NCI-H187 treated with DMSO at 0.1 percent for 48 hours (cell line): ENCODE results near the gene TGM2.
"Not testable (repeated sequence)": the region's sequence is repeated elsewhere in the genome, so short reads cannot be mapped to it uniquely, and the experiment has no call there.

ENCODE experiments used
- DNase-seq: peaks from one replicate; lab custom pipeline; 2025; lab: John Stamatoyannopoulos, UW

TGM2 gene

DNA sequence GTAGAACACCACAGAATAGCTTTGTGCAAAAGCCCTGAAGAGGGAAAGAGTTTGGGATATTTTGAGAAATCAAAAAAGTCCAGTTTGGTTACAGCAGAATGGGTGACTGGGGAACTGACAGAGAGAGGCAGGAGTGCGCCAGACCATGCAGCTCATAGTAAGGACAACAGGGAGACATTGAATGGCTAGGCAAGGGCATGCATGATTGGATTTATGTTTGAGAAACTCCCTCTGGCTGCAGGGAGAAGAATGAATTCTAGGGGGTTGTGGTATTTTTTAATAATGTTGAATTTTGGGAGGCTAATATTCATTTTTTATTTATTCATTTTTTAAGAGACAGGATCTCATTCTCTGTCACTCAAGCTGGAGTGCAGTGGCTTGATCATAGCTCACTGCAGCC lies 49.9 kb downstream of the TGM2 start:
- no peak for DNase-seq

DNA sequence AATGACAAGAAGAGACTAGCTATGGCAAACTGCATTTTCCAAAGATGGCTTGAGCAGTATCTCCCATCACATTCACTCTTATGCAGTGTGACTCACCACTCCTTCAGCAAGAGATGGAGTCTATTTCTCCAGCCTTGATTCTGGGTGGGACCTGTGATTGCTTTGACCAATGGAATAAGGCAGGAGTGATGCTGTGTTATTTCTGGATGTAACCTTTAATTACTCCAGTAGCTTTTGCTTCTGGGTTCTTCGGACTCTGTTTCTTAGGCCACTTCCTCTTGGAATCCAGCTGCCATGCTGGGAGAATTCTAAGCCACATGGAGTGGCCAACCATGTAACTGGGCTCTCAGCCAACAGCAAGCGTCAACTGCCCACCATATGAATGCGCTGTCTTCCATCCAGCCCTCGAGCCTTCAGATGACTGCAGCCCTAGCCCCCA lies 50.7 kb downstream of the TGM2 start:
- DNase-seq: no peak

GRCh38 chr20:38113401-38114325 lies 51.4 kb downstream of the TGM2 start:
- no peak for DNase-seq

DNA sequence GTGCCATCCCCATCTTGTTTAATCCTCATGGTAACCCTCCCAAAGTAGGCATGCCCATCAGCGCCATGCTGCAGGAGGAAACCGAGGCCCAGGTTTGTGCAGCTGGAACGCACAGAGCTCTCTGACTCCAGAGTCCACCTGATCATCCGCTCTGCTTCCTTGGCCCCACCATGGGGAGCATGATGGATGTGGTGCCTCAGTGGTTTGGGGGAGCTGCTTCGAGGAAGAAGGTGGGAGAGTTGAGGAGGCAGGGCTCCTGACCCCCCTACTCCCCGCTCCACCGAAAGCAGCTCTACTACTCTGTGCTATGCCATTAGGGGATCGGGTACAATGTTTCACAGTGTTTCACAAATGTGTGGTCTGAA lies 52.2 kb downstream of the TGM2 start:
- no peak for DNase-seq

GRCh38 chr20:38112261-38112929 lies 52.7 kb downstream of the TGM2 start:
- no peak for DNase-seq

DNA sequence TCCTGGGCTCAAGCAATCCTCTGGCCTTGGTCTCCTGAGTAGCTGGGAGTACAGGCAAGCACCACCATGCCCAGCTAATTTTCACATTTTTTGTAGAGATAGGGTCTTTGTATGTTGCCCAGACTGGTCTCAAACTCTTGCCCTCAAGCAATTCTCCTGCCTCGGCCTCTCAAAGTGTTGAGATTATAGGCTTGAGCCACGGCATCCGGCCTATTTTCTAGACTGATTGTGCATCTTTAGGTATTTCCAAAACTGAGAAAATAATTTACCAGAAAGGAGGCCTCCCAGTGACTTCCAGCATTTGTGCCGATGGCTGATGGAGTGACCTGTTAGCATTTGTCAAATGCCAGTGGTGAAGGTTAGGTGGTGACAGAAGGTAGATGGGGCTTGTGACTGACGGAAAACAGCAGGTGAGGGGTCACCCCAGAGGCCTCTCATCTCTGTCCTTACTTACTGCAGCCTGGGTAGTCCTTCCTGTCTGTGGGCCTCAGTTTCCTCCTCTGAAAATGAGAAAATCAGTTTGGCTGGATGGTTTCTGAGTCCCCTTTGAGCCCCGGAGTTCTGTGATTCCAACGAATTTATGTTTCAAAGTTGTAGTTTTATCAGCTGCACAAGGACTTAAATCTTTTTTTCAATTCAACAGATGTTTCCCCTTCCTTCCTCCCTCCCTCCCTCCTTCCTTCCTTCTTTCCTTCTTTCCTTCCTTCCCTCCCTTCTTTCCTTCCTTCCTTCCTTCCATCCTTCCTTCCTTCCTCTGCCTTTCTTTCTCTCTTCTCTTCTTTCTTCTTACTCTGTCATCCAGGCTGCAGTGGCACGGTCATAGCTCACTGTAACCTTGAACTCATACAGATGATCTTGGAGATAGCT lies 53.5 kb downstream of the TGM2 start:
- DNase-seq: no peak

DNA sequence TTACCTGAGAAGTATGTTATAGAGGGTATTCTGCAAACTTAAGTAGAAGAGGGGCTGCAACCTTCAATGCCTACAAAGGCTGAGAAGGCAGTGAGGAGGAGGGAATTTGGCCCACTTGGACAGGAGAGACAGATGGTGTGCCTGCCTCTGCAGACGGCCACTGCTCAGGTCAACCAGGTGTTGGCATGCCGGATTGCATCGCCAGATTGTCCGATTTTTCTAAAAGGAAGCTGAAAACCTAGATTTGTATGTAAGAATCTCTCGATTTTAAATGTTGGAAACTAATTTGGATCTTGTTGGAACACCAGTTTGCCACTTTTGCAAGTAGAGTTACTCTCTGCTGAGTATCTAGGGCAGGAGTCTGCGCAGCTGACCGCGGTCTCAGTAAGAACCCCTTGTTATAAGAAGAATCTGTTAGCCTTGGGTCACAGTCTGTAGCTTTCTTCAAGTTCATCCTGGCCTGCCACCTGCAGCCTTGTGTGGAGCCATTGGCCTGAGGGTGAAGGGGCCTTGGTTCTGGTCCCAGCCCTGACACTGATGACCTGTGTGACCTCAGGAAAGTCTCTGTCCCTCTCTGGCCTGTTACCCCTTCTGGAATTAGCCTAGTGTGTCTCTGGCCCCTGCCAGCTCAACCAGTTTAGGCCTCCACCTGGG lies 54.4 kb downstream of the TGM2 start:
- no peak for DNase-seq

DNA sequence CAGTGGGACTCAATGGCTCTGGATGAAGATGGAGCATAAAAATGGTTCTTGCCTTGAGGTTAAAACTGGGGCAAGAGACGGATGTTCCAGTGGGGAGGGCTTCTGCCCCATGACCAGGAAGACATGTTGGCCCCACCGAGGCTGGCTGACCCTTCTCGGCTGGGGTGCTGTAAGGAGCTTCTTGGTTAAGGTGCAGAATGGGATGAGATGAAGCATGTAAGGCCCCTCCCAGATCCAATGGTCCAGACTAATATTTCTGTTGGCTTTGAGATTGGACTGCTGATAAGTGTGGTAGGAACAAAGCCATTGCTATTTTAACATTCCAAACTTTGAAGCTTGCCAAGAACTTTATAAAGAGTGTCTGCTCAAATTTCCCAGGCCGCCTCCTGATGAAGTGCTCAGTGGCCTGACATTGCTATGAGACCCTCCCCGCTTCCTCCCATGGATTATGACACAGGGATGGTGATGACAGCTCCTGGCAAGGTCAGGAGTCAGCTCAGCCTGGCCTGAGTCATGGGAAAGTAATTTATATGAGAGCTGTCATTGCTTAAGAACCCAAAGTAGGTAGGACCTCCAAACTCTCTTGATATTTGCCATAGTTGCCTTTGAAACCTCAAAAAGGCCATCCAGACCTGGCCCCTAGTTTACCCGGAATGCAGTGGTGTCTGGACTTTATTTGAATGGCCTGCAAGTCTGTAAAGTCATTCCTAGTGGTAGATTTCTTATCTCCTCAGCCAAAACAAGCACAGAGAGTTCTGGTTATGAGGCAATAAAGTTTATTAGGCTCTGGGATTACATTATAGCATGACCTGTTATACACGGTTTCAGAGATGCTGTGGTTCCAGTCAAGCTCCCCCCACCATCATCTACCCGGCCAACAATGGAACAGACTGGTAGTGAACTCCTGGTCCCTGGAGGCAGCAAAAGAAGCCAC lies 55.2 kb downstream of the TGM2 start:
- DNase-seq: no peak

- no peak for DNase-seq
These were observed 56.0 kb downstream of the TGM2 start for GRCh38 chr20:38108986-38109541.

GRCh38 chr20:38108438-38108985 lies 56.6 kb downstream of the TGM2 start:
- no peak for DNase-seq

- not testable (repeated sequence) for DNase-seq
These were observed 57.2 kb downstream of the TGM2 start for GRCh38 chr20:38107916-38108315.

- DNase-seq: not testable (repeated sequence)
These were observed 57.7 kb downstream of the TGM2 start for GRCh38 chr20:38107386-38107785.

DNA sequence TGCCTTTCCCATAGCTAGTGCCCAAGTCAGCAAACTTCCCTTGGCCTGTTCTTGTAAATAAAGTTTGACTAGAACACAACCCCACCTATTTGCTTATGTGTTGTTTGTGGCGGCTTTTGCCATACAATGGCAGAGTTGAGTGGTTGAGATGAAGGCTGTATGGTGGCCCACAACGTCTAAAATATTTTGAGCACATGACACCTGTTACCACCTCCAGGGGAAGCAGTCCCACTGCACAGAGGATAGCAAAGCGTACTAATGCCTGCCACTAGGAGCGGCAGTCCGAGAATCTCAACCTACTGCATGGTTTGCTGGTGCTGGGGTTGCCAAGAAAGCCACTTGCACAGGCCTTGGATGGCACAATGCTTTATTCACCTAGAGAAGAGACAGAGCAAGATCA lies 58.6 kb downstream of the TGM2 start:
- no peak for DNase-seq

DNA sequence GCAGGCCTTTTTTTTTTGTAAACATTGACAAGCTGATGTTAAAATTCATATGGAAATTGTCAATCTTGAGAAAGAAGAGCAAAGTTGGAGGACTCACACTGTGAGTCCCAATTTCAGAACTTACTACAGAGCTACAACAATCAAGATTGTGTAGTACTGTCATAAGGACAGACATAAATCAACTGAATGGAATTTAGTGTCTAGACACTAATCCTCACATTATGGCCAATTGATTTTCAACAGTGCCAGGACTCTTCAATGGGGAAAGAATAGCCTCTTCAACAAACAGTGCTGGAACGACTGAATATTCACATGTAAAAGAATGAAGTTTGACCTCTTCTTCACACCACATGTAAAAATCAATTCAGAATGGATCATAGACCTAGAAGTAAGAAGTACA lies 60.8 kb downstream of the TGM2 start:
- no peak for DNase-seq

DNA sequence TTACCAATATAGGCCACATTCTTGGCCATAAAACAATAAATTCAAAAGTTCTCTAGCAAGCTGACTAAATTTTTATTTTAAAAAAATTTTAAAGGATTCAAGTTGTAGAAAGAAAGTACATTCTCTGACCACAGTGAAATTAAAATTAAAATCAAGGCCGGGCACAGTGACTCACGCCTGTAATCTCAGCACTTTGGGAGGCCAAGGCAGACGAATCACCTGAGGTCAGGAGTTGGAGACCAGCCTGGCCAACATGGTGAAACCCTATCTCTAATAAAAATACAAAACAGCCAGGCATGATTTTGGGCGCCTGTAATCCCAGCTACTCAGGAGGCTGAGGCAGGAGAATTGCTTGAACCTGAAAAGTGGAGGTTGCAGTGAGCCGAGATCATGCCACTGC lies 62.9 kb downstream of the TGM2 start:
- DNase-seq: not testable (repeated sequence)

DNA sequence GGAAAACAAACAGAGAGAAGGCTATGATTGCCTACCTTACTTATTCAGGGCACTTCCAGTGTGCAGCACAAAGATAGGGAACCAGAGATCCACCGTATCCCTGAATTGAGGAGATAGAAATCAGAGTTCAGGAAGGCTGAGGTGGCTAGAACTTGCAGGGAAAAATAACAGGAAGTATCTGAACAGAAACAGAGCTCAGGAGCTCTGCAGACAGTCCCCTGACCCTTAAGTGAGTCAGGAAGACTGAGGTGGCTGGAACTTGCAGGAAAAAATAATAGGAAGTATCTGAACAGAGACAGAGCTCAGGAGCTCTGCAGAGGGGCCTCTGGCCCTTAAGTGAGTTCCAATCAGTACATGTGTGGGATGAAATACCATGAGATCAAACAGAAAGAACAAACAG lies 66.1 kb downstream of the TGM2 start:
- DNase-seq: no peak

DNA sequence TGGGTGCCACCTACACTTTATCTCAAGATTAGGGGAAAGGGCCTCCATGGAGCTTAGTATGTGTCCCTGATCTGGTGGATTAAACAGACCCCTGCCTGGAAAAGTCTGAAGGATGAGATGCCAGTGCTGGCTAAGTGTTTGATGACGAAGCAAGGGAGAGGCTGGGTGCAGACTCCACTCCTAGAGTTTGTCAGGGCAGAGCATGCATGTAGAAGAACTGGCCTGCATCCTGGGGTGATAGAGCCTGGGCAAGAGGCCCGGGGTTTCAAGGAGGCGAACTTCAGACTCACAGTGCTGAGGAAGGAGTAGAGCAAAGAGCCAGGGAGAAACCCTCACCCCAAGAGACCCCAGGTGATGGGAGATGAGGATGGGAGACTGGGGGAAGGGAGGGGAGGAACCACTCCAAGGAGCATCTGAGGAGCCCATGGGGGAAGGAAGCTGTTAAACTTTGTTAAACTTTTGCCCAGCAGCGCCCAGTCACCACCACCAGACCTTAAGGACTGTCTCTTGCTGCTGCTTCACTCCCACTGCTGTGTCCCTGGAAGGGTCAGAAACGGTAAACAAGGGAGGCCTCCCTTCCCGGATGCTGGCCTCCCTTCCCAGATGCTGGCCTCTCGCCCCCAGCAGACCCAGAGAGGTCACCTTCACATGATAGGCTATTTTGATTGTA lies 69.9 kb downstream of the TGM2 start:
- no peak for DNase-seq

- no peak for DNase-seq
These were observed 70.6 kb downstream of the TGM2 start for GRCh38 chr20:38094373-38094891.

GRCh38 chr20:38093641-38094077 lies 71.4 kb downstream of the TGM2 start:
- DNase-seq: no peak
